GM21576 (cell line): Measurements from ENCODE around the gene DGKI.

ENCODE experiments used
- ATAC-seq: cut with Tn5 transposase; IDR thresholded peaks from one replicate; pipeline ENCODE4 v1.9.1; 2021; ENCODE audit warnings: mild to moderate bottlenecking, moderate library complexity; ENCODE audit not compliant: unreplicated experiment

The DGKI gene

DNA sequence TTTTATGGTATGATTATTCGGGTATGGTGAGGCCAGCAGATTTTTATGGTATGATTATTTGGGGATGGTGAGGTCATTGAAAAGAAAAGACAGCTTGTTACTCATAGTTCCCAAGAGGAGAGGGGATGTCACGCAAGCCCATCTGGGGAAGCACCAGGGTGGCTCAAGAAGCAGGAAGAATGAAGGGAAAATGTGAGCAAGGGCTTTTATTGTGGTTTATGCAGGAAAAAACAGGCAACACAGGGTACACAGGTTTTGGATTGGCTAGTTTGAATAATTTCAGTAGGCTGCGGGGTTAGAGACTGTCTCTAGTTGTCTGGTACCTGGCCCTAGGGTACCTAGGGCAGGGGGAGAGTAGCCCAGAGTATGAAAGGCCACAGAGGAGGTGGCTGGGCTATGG is 26.8 kb upstream of the DGKI start:
- ATAC-seq: no peak

DNA sequence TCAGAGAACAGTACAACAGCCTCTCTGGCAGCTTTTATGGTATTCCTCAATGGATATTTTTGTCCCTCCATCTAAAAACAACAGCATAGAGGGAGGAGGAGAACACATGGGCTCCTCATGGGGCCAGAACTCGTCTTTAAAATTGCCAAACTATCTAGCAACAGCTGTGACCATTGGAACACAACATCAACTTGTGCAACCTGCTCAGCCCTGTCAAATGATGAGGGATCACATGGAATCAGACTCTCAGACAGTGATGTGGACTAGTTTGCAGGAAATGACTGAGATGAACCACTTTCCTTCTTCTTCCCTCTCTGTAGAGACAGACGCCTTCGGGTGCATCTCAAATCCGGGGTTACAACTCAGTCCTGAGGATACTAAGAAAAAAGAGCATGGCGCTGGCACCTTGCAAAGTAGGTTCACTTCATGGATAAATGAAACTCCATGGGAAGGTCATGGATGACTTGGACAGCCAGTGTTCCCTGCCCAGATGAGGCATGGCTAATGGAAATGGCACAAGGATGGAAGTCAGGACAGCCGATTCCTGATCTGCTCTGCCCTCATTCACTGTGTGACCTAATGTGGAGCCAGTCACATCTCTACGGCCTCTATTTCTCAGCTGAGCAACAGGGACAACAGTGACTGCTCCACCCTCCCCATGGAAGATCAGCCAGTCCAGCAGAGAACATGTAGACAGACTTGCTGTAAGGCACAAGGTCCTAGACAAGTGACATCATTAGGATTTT is 24.6 kb upstream of the DGKI start:
- no peak for ATAC-seq

DNA sequence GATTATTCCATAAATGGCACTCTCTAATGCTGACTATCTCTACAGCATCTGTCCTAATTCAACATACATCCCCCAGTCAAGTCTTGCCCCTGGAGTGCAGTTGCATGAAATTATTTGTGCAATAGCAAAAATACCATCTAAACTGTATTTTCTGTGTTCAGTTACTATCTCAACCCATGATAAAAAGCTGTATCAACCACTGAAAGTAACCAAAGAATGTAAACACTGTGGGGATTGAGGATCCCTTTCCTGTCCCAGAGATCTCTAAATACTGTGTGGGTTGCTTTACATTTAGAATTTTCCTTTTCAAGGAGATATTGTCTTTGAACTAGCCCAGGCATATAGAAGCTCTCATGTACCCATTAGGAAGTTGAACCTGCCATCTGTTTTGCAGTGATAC is 23.9 kb upstream of the DGKI start:
- ATAC-seq: no peak

DNA sequence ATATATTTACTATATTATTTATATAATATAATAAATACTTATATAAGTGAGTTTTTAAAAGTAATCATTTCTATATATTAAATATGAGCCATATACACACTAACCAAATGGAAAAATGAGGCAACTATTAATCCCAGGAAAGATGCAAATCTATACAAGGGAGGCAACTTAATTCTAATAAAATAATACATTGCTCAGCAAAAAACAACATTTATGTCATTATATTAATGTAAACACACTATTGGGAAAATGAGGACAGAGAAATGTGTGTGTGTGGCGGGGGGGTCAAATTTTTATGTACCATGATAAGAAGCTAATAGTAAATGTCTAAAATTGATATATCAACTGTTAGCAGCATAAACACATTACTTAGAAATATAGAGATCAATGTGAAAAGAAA is 23.3 kb upstream of the DGKI start:
- no peak for ATAC-seq

DNA sequence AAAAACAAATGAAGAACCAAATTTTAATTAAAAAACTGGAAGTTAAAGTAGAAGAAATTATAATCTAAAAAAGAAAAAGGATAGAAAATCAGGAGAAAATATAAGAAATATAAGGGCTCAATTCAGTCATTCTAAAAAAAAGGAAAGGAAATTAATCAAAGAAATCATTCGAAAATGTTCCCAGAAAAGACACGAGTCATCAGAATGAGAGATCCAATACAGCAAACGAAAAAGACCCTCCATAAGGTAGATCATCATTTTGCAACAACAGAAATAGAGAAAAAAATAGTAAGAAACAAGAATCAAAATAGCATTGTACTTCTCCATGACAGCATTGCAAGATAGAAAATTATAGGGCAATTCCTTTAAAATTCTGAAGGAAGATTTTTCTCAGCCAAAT is 22.5 kb upstream of the DGKI start:
- ATAC-seq: no peak

DNA sequence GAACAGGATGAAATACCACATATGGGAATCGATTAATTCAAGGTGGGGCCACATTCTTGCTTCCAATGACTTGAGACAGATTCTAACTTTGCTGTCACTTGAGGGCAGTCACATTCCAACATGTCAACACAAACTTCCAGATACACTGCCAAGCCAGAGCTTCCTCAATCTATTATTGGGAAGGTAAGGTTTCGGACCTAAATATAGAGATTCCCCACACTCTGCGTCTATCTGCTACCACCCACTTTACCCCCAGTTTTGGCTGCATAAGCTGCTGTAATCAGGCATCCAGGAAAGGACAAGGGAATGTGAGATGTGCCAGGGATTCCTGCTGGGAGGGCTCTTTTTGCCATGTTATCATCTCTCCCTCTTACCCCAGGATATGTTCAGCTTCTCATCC is 20.5 kb upstream of the DGKI start:
- no peak for ATAC-seq

DNA sequence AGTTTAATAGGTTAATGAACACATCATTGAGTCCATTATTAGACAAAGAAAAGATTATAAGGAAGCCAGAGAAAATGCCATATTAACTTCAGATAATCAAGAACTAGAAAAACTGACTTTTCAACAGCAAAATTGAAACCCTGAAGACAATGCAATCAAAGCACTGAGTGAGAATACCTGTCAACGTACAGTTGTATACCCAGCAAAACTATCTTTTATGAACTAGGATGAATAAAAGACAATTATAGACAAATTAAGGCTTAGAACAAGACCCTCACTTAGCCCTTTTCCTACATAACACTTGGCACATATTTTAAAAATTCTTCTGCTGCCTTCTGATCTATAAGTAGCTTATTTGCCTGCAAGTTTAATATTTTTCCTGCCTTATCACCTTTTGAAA is 19.0 kb upstream of the DGKI start:
- no peak for ATAC-seq

DNA sequence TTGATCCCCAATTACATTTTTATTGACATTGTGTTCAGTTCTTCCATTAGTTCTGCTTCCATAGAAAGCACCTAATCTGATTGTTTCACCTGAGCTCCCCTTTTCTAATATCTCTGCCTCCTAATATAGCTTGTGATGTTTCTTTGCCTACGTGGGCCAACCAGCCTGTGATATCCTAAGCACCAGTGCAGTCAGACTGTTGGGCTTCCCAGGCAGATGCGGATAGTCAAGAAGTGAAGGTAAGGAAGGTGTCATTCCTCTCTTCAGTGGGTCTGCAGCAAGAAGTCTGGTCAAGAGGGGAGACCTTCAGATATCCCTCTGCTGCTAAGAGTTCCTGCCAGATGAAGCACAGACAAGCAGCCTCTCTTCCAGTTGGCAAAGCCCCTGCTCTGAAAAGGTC is 16.2 kb upstream of the DGKI start:
- ATAC-seq: no peak

DNA sequence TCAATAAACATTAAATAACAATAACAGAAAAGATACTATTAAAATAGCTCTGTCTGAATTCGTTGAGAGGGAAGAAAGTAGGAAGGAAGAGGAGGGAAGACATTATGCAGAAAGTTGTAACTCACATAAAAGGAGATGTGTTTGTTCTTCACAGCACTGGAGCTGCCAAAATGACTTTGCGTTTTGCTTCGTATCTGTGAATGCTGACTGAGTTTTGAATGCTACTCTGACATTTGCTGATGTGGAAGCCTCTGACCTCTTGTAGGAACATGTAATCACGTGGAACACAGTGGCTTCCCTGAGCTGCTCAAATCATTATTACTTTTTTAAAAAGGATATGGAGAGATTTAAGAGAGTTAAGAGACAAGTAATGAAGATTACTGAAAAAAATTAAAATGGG is 15.6 kb upstream of the DGKI start:
- ATAC-seq: no peak

DNA sequence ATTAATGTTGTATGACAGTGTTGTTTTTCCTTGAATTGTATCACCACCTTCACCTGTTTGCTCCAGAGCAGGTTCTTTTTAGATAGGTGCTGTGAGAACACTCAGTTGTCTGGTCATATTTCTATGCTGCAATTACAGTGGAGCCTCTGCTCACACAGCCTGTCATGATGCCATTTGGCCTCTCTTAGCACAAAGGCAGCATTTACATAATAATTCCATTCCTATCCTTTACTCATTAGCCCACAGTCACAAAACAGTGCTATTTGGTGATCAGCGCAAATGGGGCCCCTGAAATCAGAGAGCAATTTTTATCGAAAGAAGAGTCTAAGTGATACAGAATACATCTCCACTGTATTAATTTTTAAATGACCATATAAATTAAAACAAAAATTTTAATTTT is 13.8 kb upstream of the DGKI start:
- ATAC-seq: no peak

DNA sequence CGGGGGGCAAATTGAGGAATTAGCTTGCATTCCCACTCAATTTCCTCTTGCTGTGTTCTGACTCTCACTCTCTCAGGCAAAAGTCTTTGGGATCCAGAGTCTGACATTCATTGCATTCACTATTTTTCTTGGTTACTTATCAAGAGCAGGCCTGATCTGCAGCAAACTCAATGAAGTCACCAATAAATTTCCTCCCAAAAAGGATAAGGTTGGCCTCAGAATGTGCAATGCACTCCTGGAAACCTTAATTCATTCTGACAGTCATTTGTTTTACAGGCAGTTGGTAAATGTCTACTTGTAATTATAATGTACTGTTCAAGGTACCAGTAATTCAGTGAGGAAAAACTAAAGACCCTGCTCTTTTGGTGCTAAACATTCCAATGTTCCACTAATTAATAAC is 6.3 kb upstream of the DGKI start:
- ATAC-seq: no peak

DNA sequence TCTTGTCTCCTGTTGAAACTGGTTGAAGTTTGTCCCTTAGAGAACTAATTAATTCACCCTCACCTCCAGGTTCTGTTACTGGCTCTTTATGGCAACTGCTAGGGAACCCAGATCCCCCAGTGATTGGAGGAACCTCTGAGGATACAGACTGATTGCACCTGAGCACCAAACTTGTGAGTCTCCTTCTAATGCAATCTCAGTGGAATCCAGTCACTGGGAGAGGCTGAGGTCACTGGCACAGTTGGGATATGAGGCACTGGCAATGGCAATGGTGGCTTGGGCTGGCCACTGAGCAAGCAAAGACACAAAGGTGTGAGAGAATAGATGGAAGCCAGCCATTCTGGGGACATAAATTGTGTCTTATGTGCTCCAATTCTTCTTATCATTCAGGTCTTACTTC is 5.3 kb upstream of the DGKI start:
- ATAC-seq: no peak

DNA sequence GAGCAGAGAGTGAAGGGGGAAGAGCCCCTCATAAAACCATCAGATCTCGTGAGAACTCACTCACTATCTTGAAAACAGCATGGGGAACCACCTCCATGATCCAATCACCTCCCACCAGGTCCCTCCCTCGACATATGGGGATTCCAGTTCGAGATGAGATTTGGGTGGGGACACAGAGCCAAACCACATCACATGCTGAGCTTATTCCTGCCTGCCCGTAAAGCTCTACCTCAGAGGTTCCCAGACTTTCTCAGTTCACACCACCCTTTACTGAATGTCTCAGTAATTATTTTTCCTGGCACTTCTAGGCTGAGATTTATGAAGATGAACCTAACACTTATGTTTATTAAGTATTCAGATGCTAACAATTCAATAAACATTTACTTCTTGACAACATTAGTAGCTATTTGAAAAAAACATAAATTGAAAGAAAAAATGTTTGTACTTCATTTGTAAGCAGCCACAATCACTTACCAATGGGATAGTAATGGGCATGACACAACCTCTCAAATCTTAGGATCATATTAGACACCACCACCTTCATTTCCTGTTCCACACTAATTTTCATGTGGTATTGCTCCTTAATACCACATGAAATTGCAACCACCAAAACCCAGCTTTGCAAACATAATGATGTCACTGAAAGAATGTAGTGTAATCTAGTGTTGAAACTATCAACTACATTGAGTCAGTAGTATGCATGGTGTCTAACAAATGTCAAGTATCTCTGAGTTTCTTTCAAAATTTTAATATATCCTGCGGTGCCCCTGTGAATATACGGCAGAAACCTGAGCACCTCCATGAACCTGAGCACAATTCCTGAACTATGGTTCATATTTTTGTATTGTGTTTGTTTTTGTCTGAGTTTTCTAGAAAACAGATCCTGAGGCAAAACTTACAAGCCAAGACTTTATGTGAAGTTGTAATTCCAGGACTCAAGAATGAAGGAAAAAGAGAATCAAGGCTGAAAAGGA is 4.5 kb upstream of the DGKI start:
- ATAC-seq: no peak

DNA sequence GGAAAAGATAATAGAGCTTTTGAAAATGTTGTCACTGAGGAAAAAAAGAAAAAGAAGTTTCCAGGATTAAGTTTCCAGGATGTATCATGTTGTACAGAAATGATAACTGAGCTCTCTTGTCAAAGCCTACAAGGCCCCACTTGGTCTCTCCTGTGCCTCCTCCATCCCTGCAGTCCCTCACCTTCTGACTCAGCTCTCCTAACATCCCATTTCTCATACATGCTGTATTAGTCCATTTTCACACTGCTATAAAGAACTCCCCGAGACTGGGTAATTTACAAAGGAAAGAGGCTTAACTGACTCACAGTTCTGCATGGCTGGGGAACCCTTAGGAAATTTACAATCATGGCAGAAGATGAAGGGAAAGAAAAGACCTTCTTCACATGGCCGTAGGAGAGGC is 3.8 kb upstream of the DGKI start:
- ATAC-seq: no peak

DNA sequence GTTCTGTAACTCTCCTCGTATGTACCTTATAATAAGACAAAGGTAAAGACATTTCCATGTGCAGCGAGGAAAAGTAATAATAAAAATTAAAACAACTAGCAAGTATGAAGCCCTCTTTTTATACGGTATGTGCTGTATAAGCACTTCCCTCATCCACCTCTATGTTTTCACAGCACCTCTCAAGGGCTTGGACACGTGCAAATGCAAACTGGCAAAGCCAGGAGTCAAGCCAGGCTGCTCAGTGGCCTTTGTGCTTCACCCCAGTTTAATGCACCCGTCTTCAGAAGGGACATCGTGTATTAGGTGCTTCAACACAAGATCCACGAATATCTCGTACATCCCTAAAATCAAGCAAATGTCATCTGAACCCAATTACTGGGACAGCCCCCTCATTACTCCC is 1.3 kb upstream of the DGKI start:
- ATAC-seq: no peak

DNA sequence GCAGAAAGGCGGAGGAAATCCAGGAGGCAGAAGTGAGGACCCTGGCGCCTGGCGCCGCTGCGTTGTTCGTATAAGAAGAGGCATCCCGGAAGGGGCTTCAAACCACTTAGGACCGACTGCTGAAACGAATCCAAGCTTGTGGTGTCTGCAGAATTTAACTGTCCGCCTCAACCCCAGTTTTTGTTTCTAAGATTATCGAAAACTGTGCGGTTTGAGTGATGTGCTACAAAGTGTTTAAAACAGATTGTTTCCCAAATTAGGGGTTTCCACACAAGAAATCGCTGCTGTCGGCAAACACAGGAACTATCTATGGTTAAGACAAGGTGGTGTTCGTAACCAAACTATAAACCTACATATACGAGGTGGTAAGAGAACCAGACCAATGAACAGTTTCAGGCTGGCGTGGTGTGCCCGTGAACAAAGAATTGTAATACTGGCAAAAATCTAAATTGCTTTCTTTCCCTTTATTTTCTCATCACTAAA is 835 bp upstream of the DGKI start:
- ATAC-seq: no peak

DNA sequence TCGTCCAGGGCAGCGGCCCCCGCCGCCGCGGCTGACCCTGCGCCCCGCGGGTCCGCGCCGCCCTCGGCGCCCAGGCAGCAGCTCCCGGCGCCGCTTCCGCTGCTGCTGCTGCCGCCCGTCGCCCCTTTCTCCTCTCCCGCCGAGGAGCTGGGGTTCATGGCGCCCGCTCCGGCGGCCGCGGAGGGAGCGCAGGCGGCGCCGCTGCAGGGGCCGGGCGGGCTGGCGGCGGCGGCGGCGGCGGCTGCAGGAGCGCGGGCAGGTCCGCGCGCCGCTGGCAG is 286 bp downstream of the DGKI start:
- ATAC-seq: no peak

DNA sequence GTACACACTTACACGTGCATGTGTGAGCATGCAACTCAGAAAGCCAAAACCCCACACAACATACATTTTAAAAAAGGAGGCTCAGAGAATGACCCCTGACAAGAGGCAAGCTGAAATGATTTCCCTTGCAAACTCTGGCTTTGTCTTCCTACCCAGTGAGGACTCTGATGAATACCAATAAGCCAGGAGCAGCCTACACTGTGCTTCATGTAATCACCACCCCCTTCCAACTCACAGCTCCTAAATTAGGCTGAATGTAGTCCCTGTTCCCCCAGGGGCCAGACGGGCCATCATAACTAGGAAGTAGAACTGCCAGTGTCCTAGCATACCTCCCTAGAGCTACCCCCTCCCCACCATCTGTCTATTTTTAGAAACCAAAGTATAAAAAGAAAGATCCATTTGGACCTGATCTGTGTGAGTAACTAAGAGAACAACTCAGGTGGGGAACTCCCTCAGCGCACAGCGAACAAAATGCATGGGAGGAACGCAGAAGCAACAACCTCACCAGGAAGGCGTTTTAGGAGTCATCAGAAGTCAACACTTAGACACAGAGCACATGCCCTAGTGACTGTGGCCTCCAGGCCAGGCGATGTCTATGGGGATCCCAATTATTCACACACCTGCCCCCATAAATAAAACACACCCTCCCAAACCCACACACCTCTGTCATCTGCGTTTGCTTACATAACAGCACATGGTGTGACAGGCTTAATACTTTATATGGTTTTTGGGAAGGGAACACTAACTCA is 1.9 kb downstream of the DGKI start:
- no peak for ATAC-seq

DNA sequence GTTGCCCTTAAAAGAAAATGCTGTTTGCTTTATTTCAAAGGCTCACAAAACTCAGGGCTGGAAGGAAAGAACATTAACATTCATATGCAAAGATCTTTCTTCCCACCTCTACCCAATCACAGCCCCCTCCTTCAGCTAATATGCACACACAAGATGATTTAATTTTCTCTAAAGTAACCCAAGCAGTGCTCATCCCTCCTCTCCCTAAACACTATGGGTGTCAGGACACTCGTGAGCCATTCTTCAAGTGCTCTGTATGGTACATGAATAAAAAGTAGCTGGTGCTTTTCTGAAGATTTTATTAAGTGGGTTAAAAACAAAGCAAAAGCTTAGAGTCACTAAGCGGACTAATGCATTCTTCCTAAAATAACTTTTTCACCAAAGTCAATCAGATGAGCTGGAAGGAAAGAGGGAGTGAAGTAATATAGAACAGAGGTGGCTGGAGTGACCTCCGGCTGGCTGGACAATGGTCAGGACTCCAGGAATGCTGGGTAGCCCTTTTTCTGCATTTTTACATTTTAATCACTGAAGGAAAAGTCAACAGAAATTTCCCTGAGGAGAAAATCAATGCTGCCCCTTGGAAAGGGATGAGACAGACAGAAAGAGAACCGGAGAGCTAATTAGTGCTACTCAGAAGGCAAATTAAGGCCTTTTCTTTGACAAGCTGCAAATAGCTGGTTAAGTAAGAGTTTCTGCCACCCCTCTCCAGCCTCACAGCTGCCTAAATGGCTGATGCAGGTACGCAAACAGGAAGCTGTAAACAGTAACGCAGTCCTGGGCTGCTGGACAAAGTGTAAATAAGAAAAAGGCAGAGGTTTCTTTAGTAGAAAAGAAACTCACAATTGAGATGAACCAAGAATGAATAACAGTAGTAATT is 6.6 kb downstream of the DGKI start:
- no peak for ATAC-seq

DNA sequence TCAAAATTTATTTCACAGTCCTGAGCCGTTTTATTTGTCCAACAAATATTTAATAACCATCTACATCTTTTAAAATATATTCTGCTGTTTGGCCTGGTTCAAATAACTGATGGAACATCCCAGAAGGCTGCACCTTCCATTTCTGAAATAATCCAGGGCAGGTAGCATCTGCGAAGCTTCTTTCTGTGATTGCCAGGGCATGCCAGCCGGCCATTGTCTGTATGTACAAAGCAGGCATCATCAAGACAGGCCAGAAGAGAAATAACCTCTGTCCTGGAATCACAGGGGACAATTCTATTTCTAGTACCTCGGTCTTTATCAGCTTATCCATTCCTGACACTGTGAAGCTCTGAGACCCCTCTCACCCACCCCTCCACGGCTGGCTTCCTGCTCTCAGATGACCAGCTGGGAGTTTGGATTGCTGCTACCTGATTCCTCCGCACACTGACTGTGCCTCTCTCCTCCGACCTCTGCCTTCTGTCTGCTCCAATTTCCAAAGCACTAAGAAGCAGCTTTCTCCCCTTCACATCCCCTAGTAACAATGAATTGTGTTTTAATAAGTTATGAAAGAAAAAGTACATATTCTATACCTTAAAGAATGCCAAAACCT is 8.0 kb downstream of the DGKI start:
- no peak for ATAC-seq
